ENCODE data around the gene PRPS1. TPM values are rescaled to one million over a fixed set of nuclear protein-coding genes. Genes with fewer than 3 reads are reported as not detected.
A peak's percentile ranks its signal among the peaks of the same experiment; 100 is the strongest.
"Not testable (repeated sequence)": the region's sequence is repeated elsewhere in the genome, so short reads cannot be mapped to it uniquely, and the experiment has no call there.

The PRPS1 gene
- total RNA-seq, 1 donor from 2014 or later, result 11.8 TPM

DNA sequence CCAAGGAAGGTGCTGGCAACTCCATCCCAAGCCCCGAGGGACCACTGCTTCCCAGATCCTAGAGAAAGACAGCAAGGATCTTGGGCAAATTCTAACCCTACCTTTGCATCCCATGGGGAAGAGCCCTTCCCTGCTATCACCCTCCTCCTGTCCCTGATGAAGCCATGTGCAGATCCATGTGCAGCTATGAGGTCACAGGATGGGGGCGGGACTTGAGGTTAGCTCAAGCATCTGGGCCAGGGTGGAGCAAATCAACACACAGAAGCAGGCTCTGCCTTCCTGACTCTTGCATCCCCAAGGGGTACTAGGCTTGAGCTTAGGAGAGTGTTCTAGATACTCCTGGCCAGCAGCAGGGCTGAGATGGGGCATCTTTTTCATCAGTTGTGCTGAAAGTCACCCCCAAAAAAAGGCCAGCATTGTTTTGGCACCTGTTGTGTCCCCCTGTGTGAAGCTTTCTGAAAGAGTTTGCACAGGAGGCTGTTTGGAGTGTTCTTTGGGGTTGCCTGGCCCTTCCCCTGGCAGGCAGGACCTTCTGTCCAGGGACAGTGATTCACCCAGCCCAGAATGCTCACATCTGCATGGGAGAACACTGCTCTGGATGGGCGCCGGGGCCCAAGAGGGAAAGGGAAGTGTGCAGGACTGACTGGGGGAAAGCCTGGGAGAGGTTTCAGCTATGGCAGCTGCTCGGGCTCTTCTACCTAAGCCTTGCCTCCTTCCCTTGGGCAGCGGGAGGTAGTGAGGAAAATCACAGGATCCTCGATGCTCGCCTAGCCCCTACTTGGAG, 50.8 kb downstream of the PRPS1 start:
- H3K4me3 ChIP-seq (ENCODE audit: low read depth, low read length), result no peak overlapping the region
- TF ChIP-seq, protein P1, sequence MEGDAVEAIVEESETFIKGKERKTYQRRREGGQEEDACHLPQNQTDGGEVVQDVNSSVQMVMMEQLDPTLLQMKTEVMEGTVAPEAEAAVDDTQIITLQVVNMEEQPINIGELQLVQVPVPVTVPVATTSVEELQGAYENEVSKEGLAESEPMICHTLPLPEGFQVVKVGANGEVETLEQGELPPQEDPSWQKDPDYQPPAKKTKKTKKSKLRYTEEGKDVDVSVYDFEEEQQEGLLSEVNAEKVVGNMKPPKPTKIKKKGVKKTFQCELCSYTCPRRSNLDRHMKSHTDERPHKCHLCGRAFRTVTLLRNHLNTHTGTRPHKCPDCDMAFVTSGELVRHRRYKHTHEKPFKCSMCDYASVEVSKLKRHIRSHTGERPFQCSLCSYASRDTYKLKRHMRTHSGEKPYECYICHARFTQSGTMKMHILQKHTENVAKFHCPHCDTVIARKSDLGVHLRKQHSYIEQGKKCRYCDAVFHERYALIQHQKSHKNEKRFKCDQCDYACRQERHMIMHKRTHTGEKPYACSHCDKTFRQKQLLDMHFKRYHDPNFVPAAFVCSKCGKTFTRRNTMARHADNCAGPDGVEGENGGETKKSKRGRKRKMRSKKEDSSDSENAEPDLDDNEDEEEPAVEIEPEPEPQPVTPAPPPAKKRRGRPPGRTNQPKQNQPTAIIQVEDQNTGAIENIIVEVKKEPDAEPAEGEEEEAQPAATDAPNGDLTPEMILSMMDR (IDR thresholded peaks at IDR 0.05; ENCODE audit: insufficient read depth, low read length, severe bottlenecking), result no peak
- no peaks in the 10 kb centered on the region for H3K36me3 ChIP-seq (ENCODE audit: control insufficient read depth, insufficient read depth, low read length)
- FAIRE-seq, result peak; percentile 80
- no peaks in the 10 kb centered on the region for H3K27me3 ChIP-seq (ENCODE audit: control insufficient read depth, insufficient read depth, low read length)
- peak; percentile 69 for DNase-seq (ENCODE audit: low read depth)

DNA sequence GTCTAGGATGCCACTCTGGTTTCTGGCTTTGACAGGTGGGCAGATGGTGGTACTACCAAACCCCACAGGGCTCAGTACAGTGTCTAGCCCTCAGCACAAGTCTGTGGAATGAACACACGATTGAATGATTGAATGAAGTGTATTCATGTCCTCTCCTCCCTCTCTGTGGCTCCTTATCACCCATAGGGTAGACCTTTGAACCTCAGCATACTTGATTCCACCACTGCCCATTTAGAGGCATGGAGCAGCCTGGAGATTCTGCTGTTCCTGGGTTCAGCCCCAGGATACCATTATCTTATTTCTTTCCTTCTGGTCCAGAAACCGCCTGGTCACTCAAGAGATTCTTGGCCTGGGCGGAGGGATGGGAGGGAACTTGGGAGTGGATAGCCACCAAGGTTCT, 53.9 kb downstream of the PRPS1 start:
- FAIRE-seq (peak; percentile 13), DNase-seq (ENCODE audit: low read depth) (no peak)
- H3K27me3 ChIP-seq (ENCODE audit: control insufficient read depth, insufficient read depth, low read length), result no peaks in the 10 kb centered on the region
- no peaks in the 10 kb centered on the region for H3K36me3 ChIP-seq (ENCODE audit: control insufficient read depth, insufficient read depth, low read length)
- H3K4me3 ChIP-seq (ENCODE audit: low read depth, low read length), result no peak overlapping the region
- TF ChIP-seq, protein P1 (IDR thresholded peaks at IDR 0.05; ENCODE audit: insufficient read depth, low read length, severe bottlenecking), result no peak

DNA sequence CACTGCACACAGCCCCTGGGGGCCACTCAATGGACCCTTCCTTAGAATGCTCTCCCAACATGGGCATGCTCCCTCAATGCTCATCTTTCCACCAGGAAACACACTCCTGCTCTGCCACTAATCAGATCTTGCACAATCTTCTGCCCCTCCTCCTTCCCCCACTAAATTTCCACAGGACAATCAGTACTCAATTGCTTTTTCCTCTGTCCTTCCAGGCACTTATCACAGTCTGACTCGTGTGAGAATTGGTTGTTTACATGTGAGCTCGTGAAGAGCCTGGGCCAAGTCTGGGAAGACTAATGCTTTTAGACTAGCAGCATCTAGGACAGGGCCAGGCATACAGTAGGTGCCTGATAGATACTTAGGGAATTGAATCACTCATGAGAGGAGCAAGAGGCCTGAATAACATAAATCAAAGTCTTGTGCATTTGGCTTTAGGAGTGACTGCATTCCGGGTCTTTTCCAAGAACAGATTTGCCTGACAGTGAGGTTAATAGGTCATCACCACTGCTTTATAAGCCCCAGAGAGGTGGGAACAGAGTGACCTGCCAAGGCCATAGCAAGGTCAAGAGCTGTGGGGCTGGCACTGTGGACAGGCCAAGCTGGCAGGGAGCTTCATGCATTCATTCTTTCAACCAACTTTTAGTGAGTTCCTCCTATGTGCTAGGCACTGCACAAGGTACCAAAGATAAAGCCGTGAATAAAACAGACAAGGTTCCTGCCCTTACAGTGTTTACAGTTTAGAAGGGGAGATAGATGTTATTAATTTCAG, 55.0 kb downstream of the PRPS1 start:
- TF ChIP-seq, protein P1 (IDR thresholded peaks at IDR 0.05; ENCODE audit: insufficient read depth, low read length, severe bottlenecking), result no peak
- no peak for DNase-seq (ENCODE audit: low read depth)
- H3K36me3 ChIP-seq (ENCODE audit: control insufficient read depth, insufficient read depth, low read length), result no peaks in the 10 kb centered on the region
- H3K27me3 ChIP-seq (ENCODE audit: control insufficient read depth, insufficient read depth, low read length), result no peaks in the 10 kb centered on the region
- FAIRE-seq, result peak; percentile 76
- H3K4me3 ChIP-seq (ENCODE audit: low read depth, low read length), result no peak overlapping the region

DNA sequence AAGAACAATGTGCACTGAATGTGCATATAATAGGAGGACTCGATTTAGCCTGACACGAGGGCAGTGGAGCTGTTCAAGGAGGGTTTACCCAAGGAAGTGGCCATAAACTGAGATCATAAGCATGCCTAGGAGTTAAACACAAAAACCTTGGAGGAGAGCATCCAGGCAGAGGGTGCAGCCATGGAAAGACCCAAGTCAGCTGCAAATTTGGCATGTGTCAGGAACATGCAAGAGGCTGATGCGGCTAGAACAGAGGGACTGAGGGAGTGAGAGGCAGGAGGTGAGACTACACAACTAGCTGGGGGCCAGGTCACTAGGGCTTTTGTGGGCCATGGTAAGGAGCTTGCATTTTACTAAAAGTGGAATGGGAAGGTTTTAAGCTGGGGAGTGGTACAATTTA, 55.6 kb downstream of the PRPS1 start:
- no peak overlapping the region for H3K4me3 ChIP-seq (ENCODE audit: low read depth, low read length)
- H3K27me3 ChIP-seq (ENCODE audit: control insufficient read depth, insufficient read depth, low read length), result no peaks in the 10 kb centered on the region
- H3K36me3 ChIP-seq (ENCODE audit: control insufficient read depth, insufficient read depth, low read length), result no peaks in the 10 kb centered on the region
- TF ChIP-seq, protein P1 (IDR thresholded peaks at IDR 0.05; ENCODE audit: insufficient read depth, low read length, severe bottlenecking), result no peak
- DNase-seq (ENCODE audit: low read depth) (no peak), FAIRE-seq (no peak)

DNA sequence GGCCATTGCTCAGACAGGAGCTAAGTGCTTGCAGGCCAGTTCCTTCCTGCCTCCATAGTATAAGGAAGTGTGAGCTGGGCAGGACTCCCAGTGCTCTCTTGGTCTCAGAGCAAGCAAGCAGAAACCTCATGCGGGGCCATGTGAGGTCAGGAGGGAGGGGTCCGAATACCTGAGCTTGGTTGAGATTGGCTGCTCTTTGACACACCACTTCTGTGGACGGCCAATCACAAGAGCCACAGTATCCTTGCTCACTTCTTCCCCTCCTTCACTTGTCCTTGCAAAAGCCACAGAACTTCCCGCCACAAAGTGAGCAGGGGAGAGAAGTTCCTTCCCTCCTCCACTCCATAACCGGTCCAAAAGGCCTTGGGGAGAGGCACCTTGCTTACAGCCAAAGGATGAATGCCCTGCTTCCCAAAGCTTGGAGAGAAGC, 56.7 kb downstream of the PRPS1 start:
- FAIRE-seq, result peak; percentile 95
- TF ChIP-seq, protein P1 (IDR thresholded peaks at IDR 0.05; ENCODE audit: insufficient read depth, low read length, severe bottlenecking), result no peak
- H3K27me3 ChIP-seq (ENCODE audit: control insufficient read depth, insufficient read depth, low read length), result no peaks in the 10 kb centered on the region
- no peaks in the 10 kb centered on the region for H3K36me3 ChIP-seq (ENCODE audit: control insufficient read depth, insufficient read depth, low read length)
- peak; percentile 90 for DNase-seq (ENCODE audit: low read depth)
- no peak overlapping the region for H3K4me3 ChIP-seq (ENCODE audit: low read depth, low read length)

DNA sequence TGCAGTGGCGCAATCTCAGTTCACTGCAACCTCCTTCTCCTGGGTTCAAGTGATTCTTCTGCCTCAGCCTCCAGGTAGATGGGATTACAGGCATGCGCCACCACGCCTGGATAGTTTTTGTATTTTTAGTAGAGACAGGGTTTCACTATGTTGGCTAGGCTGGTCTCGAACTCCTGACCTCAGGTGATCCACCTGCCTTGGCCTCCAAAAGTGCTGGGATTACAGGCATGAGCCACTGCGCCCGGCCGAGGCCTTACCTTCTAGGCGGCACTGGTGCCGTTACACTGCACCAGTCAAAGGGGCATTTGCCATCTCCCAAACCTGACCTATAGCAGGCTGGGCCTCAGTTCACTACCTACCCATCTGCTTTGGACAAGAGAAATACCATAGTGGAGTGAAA, 57.3 kb downstream of the PRPS1 start:
- H3K27me3 ChIP-seq (ENCODE audit: control insufficient read depth, insufficient read depth, low read length); H3K4me3 ChIP-seq (ENCODE audit: low read depth, low read length); H3K36me3 ChIP-seq (ENCODE audit: control insufficient read depth, insufficient read depth, low read length); FAIRE-seq; DNase-seq (ENCODE audit: low read depth): not testable (repeated sequence)

Data from bronchial epithelial cell (primary cell).